BLaER1 treated with 17β-estradiol and CSF1 and Interleukin-3, amounts not matched to agents 10 nM and 100 nM (cell line): ENCODE results near the gene PRIM1.
"Not testable (repeated sequence)": the region's sequence is repeated elsewhere in the genome, so short reads cannot be mapped to it uniquely, and the experiment has no call there.

Experiments
- H3K27ac ChIP-seq, 11 experiments: shearing (Covaris generic); formaldehyde crosslinking; 2 replicates each; pipeline ENCODE4 v1.8.1; 2022
- H3K27me3 ChIP-seq, 11 experiments: shearing (Covaris generic); formaldehyde crosslinking; 2 replicates each; pipeline ENCODE4 v1.8.1; 2022
- H3K36me3 ChIP-seq, 11 experiments: shearing (Covaris generic); formaldehyde crosslinking; 2 replicates each; pipeline ENCODE4 v1.8.1; 2022
- H3K4me1 ChIP-seq, 10 experiments: shearing (Covaris generic); formaldehyde crosslinking; 2 replicates each; pipeline ENCODE4 v1.8.1; 2022
- H3K4me2 ChIP-seq, 11 experiments: shearing (Covaris generic); formaldehyde crosslinking; 2 replicates each; pipeline ENCODE4 v1.8.1; 2022
- H3K4me3 ChIP-seq, 10 experiments: shearing (Covaris generic); formaldehyde crosslinking; 2 replicates each; pipeline ENCODE4 v1.8.1; 2022
- H3K9ac ChIP-seq, 11 experiments: shearing (Covaris generic); formaldehyde crosslinking; 2 replicates each; pipeline ENCODE4 v1.8.1; 2022
- H3K9me3 ChIP-seq, 11 experiments: shearing (Covaris generic); formaldehyde crosslinking; replicated peaks in 1 of 11; 2 replicates each; pipeline ENCODE4 v1.8.1; 2022
- H4K20me1 ChIP-seq, 11 experiments: shearing (Covaris generic); formaldehyde crosslinking; 2 replicates each; pipeline ENCODE4 v1.8.1; 2022
- Cebpa-rat ChIP-seq, 11 experiments: shearing (Covaris generic); IDR thresholded peaks; 2 replicates each; pipeline ENCODE4 v1.8.1; 2022

Gene PRIM1

DNA sequence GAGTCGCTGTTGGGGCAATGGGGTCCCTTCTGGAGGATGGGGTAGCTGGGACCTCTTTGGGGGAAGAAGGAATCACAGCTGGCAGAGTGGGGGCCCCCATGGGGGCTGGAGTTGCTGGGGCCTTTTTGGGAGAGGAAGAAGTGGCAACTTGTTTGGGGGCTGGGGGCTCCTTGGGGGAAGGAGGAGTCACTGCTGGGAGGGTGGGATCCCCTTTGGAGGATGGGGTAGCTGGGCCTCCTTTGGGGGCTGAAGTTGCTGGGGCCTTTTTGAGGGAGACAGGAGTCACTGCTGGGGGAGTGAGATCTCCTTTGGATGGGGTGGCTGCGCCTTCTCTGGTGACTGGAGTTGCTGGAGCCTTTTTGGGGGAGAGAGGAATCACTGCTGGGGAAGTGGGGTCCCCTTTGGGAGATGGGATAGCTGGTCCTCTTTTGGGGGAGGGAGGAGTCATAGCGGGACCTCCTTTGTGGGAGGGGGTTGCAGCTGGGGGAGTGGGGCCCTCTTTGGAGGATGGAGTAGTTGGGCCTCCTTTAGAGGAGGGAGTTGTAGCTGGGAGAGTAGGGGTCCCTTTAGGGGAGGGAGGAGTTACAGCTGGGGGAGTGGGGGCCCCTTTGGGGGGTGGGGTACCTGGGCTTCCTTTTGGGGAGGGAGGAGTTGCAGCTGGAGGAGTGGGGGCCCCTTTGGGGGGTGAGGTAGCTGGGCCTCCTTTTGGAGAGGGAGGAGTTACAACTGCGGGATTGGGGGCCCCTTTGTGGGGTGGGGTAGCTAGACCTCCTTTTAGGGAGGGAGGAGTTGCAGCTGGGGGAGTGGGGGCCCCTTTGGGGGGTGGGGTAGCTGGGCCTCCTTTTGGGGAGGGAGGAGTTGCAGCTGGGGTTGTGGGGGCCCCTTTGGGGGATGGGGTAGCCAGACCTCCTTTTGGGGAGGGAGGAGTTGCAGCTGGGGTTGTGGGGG lies 34.9 kb downstream of the PRIM1 start:
- Histone ChIP-seq H3K4me3 (no peak overlapping the region), H4K20me1 (peaks cover 87 to 100% (median 94%) of the 10 kb centered on the region in 11 experiments), H3K27me3 (no peaks in the 10 kb centered on the region), H3K4me2 (peak overlapping the region in 10 of 11 experiments; percentile 6 to 46 (median 32); a peak in 14 of 22 replicates), H3K27ac (peak overlapping the region in 9 of 11 experiments; percentile 0 to 63 (median 35); a peak in 12 of 22 replicates), H3K9me3 (no peaks in the 10 kb centered on the region), H3K36me3 (peaks cover 82 to 96% (median 89%) of the 10 kb centered on the region in 11 experiments), H3K4me1 (peaks cover 45 to 65% (median 57%) of the 10 kb centered on the region in 10 experiments), H3K9ac (peak overlapping the region in 9 of 11 experiments; percentile 0 to 45 (median 24); a peak in 7 of 22 replicates)
- no peak for TF ChIP-seq Cebpa-rat (IDR thresholded peaks at IDR 0.05)

DNA sequence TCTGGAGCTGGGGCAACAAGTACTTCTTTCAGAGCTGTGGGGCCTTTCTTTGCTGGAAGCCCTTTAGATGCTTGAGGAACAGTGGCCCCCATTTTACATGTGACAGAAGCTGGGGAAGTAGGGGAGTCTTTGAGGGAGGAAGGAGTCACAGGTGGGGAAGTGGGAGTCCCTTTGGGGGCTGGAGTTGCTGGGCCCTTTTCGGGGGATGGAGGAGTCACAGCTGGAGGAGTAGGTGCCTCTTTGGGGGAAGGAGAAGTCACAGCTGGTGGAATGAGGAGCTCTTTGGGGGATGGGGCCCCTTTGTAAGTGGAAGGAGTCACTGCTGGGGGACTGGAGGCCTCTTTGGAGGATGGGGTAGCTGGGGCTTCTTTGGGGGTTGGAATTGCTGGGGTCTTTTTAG lies 35.7 kb downstream of the PRIM1 start:
- no peak overlapping the region for H3K4me3 ChIP-seq
- H3K9me3 ChIP-seq = no peaks in the 10 kb centered on the region
- H3K27ac ChIP-seq = peak overlapping the region in 10 of 11 experiments; percentile 0 to 63 (median 34); a peak in 13 of 22 replicates
- peaks cover 79 to 99% (median 87%) of the 10 kb centered on the region in 11 experiments for H4K20me1 ChIP-seq
- H3K27me3 ChIP-seq = no peaks in the 10 kb centered on the region
- H3K9ac ChIP-seq = peak overlapping the region in 9 of 11 experiments; percentile 0 to 45 (median 20); a peak in 8 of 22 replicates
- H3K4me1 ChIP-seq = peaks cover 38 to 57% (median 50%) of the 10 kb centered on the region in 10 experiments
- H3K36me3 ChIP-seq = peaks cover 84 to 96% (median 89%) of the 10 kb centered on the region in 11 experiments
- peak overlapping the region in 10 of 11 experiments; percentile 6 to 46 (median 32); a peak in 13 of 22 replicates for H3K4me2 ChIP-seq
- TF ChIP-seq Cebpa-rat (IDR thresholded peaks at IDR 0.05) = no peak

DNA sequence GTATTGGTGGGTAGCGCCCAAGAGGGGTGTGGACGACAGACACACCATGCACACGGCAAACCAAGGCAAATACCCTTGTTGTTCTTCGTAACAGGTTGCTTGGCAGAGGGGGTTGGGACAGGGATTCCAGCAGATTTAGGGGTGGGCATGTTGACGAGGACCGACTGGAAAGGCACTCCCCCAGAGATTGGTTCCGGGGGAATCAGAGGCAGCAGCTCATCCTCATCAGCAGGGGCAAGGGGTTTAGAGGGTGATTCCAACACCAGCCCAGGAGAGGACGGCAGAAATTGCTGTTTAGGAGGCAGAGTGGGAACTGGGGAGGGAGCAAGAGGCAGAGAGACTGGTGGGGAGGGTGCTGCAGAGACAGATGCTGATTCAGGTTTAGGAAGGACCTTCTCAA lies 36.3 kb downstream of the PRIM1 start:
- Histone ChIP-seq H4K20me1 (peaks cover 73 to 94% (median 80%) of the 10 kb centered on the region in 11 experiments), H3K9ac (peak overlapping the region in 2 of 11 experiments; percentile 27 to 45; a peak in 3 of 22 replicates)

DNA sequence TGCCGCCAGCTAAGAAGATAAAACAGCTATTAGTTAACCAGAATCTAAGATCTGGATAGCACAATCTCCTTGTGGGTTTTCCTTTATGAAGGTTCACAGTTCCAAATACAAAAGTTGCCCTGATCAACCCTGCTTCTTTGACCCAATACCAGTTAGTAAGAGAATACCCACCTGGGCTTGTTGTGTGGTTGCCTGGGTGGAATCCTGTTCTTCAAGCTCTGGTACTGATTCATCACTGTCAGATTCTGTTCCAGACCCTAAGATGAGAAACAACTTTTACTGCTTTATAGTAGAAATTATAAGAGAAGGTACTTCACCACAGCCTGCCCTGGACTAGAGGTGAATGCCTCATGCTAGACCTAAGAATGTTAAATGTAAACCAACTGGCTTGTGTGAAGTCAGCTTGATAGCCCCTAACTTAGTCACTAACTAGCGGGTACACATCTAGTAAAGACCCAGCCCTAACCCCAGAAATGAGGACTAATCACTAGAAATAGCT lies 37.6 kb downstream of the PRIM1 start:
- Histone ChIP-seq H3K4me1 (peaks cover 26 to 48% (median 37%) of the 10 kb centered on the region in 10 experiments), H3K27me3 (no peaks in the 10 kb centered on the region), H3K9me3 (no peaks in the 10 kb centered on the region), H3K4me2 (no peak overlapping the region), H4K20me1 (peaks cover 59 to 81% (median 67%) of the 10 kb centered on the region in 11 experiments), H3K9ac (0 out of 22 replicates have a peak overlapping the region, but pooled peaks of 1 of the 11 experiments have one; percentile 8), H3K4me3 (no peak overlapping the region), H3K36me3 (peaks cover 69 to 84% (median 78%) of the 10 kb centered on the region in 11 experiments), H3K27ac (no peak overlapping the region)
- no peak for TF ChIP-seq Cebpa-rat (IDR thresholded peaks at IDR 0.05)

More for the DNA sequence above, 36.3 kb downstream of the PRIM1 start:
- Histone ChIP-seq H3K36me3 (peaks cover 82 to 96% (median 89%) of the 10 kb centered on the region in 11 experiments), H3K4me1 (peaks cover 31 to 51% (median 43%) of the 10 kb centered on the region in 10 experiments), H3K4me2 (peak overlapping the region in 4 of 11 experiments; percentile 6 to 46 (median 28); a peak in 3 of 22 replicates), H3K9me3 (no peaks in the 10 kb centered on the region), H3K27ac (peak overlapping the region in 4 of 11 experiments; percentile 7 to 63 (median 42); a peak in 4 of 22 replicates), H3K4me3 (no peak overlapping the region), H3K27me3 (no peaks in the 10 kb centered on the region)
- no peak for TF ChIP-seq Cebpa-rat (IDR thresholded peaks at IDR 0.05)

DNA sequence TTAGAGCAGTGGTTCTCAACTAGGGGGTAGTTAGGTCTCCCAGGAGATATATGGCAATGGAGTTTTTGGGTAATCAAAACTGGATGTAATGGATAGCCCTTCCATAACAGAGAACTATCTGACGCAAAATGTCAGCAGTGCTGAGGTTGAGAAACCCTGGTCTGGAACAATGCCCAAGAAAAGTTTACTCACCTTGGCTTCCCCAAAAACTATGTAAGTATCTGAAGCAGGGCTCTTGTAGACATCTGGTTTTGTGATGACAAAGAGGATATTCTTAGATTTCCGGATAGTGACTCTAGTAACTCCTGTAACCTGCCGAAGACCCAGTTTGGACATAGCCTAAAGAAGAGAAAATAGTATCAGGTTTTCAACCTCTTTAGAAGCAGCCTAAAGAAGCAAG lies 38.8 kb downstream of the PRIM1 start:
- Histone ChIP-seq H3K4me1 (peaks cover 20 to 44% (median 29%) of the 10 kb centered on the region in 10 experiments; a peak in 17 of 20 replicates), H3K9ac (no peak overlapping the region), H3K27me3 (no peaks in the 10 kb centered on the region), H3K36me3 (peaks cover 61 to 73% (median 68%) of the 10 kb centered on the region in 11 experiments), H3K9me3 (no peaks in the 10 kb centered on the region), H3K27ac (no peak overlapping the region), H3K4me2 (no peak overlapping the region), H3K4me3 (no peak overlapping the region), H4K20me1 (peaks cover 48 to 70% (median 56%) of the 10 kb centered on the region in 11 experiments)
- no peak for TF ChIP-seq Cebpa-rat (IDR thresholded peaks at IDR 0.05)

DNA sequence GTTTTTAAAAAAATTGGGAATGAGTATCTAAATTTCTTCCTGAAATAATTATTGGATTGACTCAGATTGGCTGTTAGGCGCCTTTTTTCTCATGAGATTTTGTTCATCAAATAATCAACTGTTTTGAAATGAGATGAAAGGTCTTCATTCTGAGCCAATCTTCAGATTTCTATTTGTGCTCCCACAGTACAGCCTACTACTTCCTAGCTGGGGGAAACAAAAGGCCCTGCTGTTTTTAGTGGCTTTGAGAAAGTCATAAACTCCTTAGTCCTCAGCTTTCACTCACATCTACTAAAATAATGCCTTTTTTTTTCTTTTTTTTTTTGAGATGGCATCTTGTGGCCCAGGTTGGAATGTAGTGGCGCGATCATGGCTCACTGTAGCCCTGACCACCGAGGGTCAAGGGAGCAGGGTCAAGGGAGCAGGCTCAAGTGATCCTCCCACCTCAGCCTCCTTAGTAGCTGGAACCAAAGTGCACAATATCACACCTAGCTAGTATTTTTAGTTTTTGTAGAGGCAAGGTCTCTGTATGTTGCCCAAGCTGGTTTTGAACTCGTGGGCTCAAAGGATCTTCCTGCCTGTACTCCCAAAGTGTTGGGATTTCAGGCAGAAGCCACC lies 42.3 kb downstream of the PRIM1 start:
- Histone ChIP-seq H3K4me1 (peaks cover 15 to 53% (median 25%) of the 10 kb centered on the region in 10 experiments), H3K36me3 (peaks cover 37 to 44% (median 42%) of the 10 kb centered on the region in 11 experiments), H3K9me3 (no peaks in the 10 kb centered on the region), H3K27me3 (no peaks in the 10 kb centered on the region), H3K9ac (peak overlapping the region in 8 of 11 experiments; percentile 4 to 38 (median 14); a peak in 10 of 22 replicates), H3K4me3 (no peak overlapping the region), H3K27ac (peak overlapping the region in 10 of 11 experiments; percentile 15 to 65 (median 42); a peak in 17 of 22 replicates), H3K4me2 (peak overlapping the region in 3 of 11 experiments; percentile 0 to 38 (median 21); a peak in 3 of 22 replicates), H4K20me1 (peaks cover 13 to 38% (median 26%) of the 10 kb centered on the region in 11 experiments)
- no peak for TF ChIP-seq Cebpa-rat (IDR thresholded peaks at IDR 0.05)

DNA sequence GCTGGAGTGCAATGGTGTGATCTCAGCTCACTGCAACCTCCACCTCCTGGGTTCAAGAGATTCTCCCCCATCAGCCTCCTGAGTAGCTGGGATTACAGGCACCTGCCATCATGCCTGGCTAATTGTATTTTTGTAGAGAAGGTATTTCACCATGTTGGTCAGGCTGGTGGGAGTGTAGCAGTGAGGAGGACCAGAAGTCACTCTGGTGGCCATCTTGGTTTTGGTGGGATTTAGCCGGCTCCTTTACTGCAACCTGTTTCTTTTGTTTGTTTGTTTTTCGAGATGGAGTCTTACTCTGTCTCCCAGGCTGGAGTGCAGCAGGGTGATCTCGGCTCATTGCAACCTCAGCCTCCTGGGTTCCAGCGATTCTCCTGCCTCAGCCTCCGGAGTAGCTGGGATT lies 47.6 kb downstream of the PRIM1 start:
- H3K36me3 ChIP-seq, H4K20me1 ChIP-seq, H3K9ac ChIP-seq, H3K4me3 ChIP-seq, H3K9me3 ChIP-seq, H3K27me3 ChIP-seq: not testable (repeated sequence)
- H3K27ac ChIP-seq = peak overlapping the region in 8 of 11 experiments; percentile 42 to 99 (median 98); a peak in 14 of 22 replicates
- peaks cover 36 to 84% (median 64%) of the 10 kb centered on the region in 10 experiments for H3K4me1 ChIP-seq
- H3K4me2 ChIP-seq = peak overlapping the region in 4 of 11 experiments; percentile 9 to 72 (median 24); a peak in 3 of 22 replicates

DNA sequence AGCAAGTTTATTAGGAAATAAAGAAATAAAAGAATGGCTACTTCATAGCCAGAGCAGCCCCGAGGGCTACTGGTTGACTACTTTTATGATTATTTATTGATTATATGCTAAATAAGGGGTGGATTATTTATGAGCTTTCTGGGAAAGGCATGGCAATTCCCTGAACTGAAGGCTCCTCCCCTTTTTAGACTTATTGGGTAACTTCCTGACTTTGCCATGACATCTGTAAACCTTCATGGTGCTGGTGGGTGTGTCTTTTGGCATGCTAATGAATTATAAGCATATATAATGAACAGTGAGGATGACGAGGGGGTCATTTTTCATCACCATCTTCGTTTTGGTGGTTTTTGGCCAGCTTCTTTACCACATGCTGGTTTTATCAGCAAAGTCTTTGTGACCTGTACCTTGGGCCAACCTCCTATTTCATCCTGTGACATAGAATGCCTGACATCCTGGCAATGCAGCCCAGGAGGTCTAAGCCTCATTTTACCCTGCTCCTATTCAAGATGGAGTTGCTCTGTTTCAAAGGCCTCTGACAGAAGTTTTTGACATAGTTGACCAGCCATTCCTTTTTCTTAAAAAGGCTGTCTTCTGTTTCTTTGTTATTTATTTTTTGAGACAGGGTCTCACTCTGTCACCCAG lies 53.0 kb downstream of the PRIM1 start:
- H3K9ac ChIP-seq = peak overlapping the region in 10 of 11 experiments; percentile 81 to 90 (median 86); a peak in 17 of 22 replicates

More for the DNA sequence above, 53.0 kb downstream of the PRIM1 start:
- Histone ChIP-seq H3K27ac (peak overlapping the region; percentile 88 to 99 (median 98)), H3K27me3 (no peaks in the 10 kb centered on the region), H4K20me1 (no peaks in the 10 kb centered on the region), H3K36me3 (no peaks in the 10 kb centered on the region), H3K4me1 (peaks cover 31 to 80% (median 69%) of the 10 kb centered on the region in 10 experiments), H3K4me3 (no peak overlapping the region), H3K9me3 (peaks cover 0 to 8% (median 6%) of the 10 kb centered on the region in 11 experiments; a peak in 7 of 22 replicates), H3K4me2 (peak overlapping the region; percentile 57 to 91 (median 79))
- TF ChIP-seq Cebpa-rat (IDR thresholded peaks at IDR 0.05) = peak in 3 of 11 experiments; percentile 14 to 41 (median 31); a peak in 1 of 22 replicates
